ENCODE data around the gene RPP38.

GRCh38 chr10:15106352-15107013, 9.3 kb downstream of the RPP38 start:
- TF ChIP-seq CTCF (conservative IDR thresholded peaks at IDR 0.05; ENCODE audit: low read length) (peak; percentile 99), EZH2phosphoT487 (IDR thresholded peaks at IDR 0.05; ENCODE audit: borderline replicate concordance) (no peak)
